HCT116 (cell line): ENCODE measurements around the gene MRGPRE. TPM values are rescaled to one million over a fixed set of nuclear protein-coding genes. Genes with fewer than 3 reads are reported as not detected.

Experiments
- ATAC-seq: fragments of 200-7000 bp; cut with Tn5 transposase; 2 replicates; pipeline ENCODE4 v1.9.1; 2020; ENCODE audit warnings: mild to moderate bottlenecking, moderate library complexity
- BruUV-seq: library from RNA; stranded (reverse); fragments of 400-500 nt; replicated peaks from 2 replicates; lab custom pipeline; 2021; lab: Mats Ljungman, UMichigan
- CTCF ChIA-PET: fragments of 300-600 bp; sonication (Branson Sonifier 250); formaldehyde crosslinking; loops from one replicate; lab custom pipeline; 2021; ENCODE audit warnings: antibody characterized with exemption; lab: Charles Lee
- POLR2A ChIA-PET: fragments of 300-600, 350-600 bp; sonication (Branson Sonifier 250); formaldehyde crosslinking; loops from one replicate; lab custom pipeline; 2021; ENCODE audit warnings: antibody characterized with exemption; lab: Charles Lee
- RAD21 ChIA-PET, 2 experiments: fragments of 300-600 bp; sonication (Branson Sonifier 250); formaldehyde crosslinking; loops; one replicate each; lab custom pipeline; 2023; ENCODE audit warnings: low total read pairs in 2 of 2; ENCODE audit not compliant: uncharacterized antibody in 2 of 2, unreplicated experiment in 2 of 2, low non-redundant PET in 1 of 2; lab: Charles Lee
- DNase-seq: peaks from one replicate; pipeline ENCODE4 v3.0.0-alpha.2; 2010; ENCODE audit warnings: low read depth, low spot score
- H2AFZ ChIP-seq: fragments of 200-600 bp; shearing (Covaris generic), sonication (generic); 2 replicates; pipeline ENCODE4 v1.6.1; 2017; ENCODE audit warnings: low read depth, mixed run types, mixed read lengths, antibody characterized with exemption, low read length; ENCODE audit not compliant: poor library complexity, severe bottlenecking
- H3K27ac ChIP-seq: 2 replicates; pipeline ENCODE4 v1.5.1; 2012; ENCODE audit warnings: low read depth, low read length
- H3K27me3 ChIP-seq: fragments of 200-600 bp; sonication (generic); 2 replicates; pipeline ENCODE4 v1.6.1; 2016; ENCODE audit warnings: mixed run types, low read length, mixed read lengths; ENCODE audit not compliant: insufficient read depth
- H3K36me3 ChIP-seq, 2 experiments: fragments of 200-500 bp in 1 of 2; fragments of 200-600 bp in 1 of 2; sonication (Bioruptor generic) in 1 of 2; sonication (generic) in 1 of 2; 2 replicates each; pipeline versions ENCODE4 v1.5.1 to v1.6.1; 2014 to 2016; ENCODE audit warnings: low read length in 2 of 2, inconsistent platforms in 1 of 2, mixed read lengths in 1 of 2, mixed run types in 1 of 2; ENCODE audit not compliant: insufficient read depth in 2 of 2, control insufficient read depth in 1 of 2
- H3K4me1 ChIP-seq, 2 experiments: fragments of 200-600 bp in 1 of 2; sonication (generic) in 1 of 2; 2 replicates each; pipeline versions ENCODE4 v1.5.1 to v1.6.1; 2012 to 2017; ENCODE audit warnings: low read length in 2 of 2, inconsistent platforms in 1 of 2, mild to moderate bottlenecking in 1 of 2, mixed read lengths in 1 of 2, mixed run types in 1 of 2, moderate library complexity in 1 of 2; ENCODE audit not compliant: insufficient read depth in 2 of 2, control insufficient read depth in 1 of 2
- H3K4me2 ChIP-seq: fragments of 200-600 bp; sonication (generic); 2 replicates; pipeline ENCODE4 v1.6.1; 2017; ENCODE audit warnings: mixed run types, low read length, mixed read lengths
- H3K4me3 ChIP-seq, 2 experiments: fragments of 200-600 bp in 1 of 2; sonication (generic) in 1 of 2; replicated peaks in 1 of 2; 2 replicates each; pipeline ENCODE4 v1.5.1; 2011 to 2016; ENCODE audit warnings: low read length in 2 of 2, control low read depth in 1 of 2, low read depth in 1 of 2, mild to moderate bottlenecking in 1 of 2, mixed read lengths in 1 of 2, mixed run types in 1 of 2
- H3K79me2 ChIP-seq: fragments of 200-600 bp; sonication (generic); 2 replicates; pipeline ENCODE4 v1.6.1; 2017; ENCODE audit warnings: mild to moderate bottlenecking, mixed run types, low read length, moderate library complexity, mixed read lengths; ENCODE audit not compliant: insufficient read depth
- H3K9ac ChIP-seq: fragments of 200-600 bp; sonication (generic); 2 replicates; pipeline ENCODE4 v1.6.1; 2016; ENCODE audit warnings: low read length, mixed read lengths
- H3K9me2 ChIP-seq: fragments of 200-600 bp; sonication (generic), shearing (Covaris generic); 2 replicates; pipeline ENCODE4 v1.6.1; 2017; ENCODE audit warnings: mixed run types, mild to moderate bottlenecking, moderate library complexity; ENCODE audit not compliant: insufficient read depth
- H3K9me3 ChIP-seq, 2 experiments: fragments of 200-500 bp in 1 of 2; fragments of 200-600 bp in 1 of 2; sonication (Bioruptor generic) in 1 of 2; sonication (generic) in 1 of 2; 2 replicates each; pipeline ENCODE4 v1.6.1; 2014 to 2017; ENCODE audit warnings: low read length in 2 of 2, mixed read lengths in 2 of 2, inconsistent platforms in 1 of 2, low read depth in 1 of 2, mild to moderate bottlenecking in 1 of 2, mixed run types in 1 of 2, moderate library complexity in 1 of 2; ENCODE audit not compliant: control insufficient read depth in 1 of 2, insufficient read depth in 1 of 2
- H4K20me1 ChIP-seq: fragments of 200-600 bp; sonication (generic), shearing (Covaris generic); 2 replicates; pipeline ENCODE4 v1.6.1; 2017; ENCODE audit warnings: mixed run types, mild to moderate bottlenecking, moderate library complexity; ENCODE audit not compliant: insufficient read depth
- CTCF ChIP-seq, 3 experiments: fragments of 200-600 bp in 1 of 3; sonication (generic) in 1 of 3; IDR thresholded peaks in 2 of 3; conservative IDR thresholded peaks in 1 of 3; 2 replicates each; pipeline ENCODE4 v1.5.1; 2012 to 2017; ENCODE audit warnings: low read depth in 2 of 3, low read length in 2 of 3, antibody characterized with exemption in 1 of 3, borderline replicate concordance in 1 of 3, control low read depth in 1 of 3, mild to moderate bottlenecking in 1 of 3, mixed read lengths in 1 of 3, mixed run types in 1 of 3, moderate library complexity in 1 of 3; ENCODE audit not compliant: insufficient read depth in 1 of 3
- ELF1 ChIP-seq: IDR thresholded peaks from 2 replicates; pipeline ENCODE4 v1.6.1; 2012; ENCODE audit warnings: low read depth, borderline replicate concordance
- EZH2 ChIP-seq: fragments of 200-600 bp; sonication (generic); IDR thresholded peaks from 2 replicates; pipeline ENCODE4 v1.6.1; 2017; ENCODE audit warnings: antibody characterized with exemption, mixed run types
- EZH2phosphoT487 ChIP-seq: fragments of 200-600 bp; IDR thresholded peaks from 2 replicates; pipeline ENCODE4 v1.6.1; 2018; ENCODE audit warnings: antibody characterized with exemption, borderline replicate concordance
- FOSL1 ChIP-seq: IDR thresholded peaks from 2 replicates; pipeline ENCODE4 v1.6.1; 2012; ENCODE audit warnings: low read depth
- POLR2A ChIP-seq: IDR thresholded peaks from 2 replicates; pipeline ENCODE4 v1.7.0; 2011; ENCODE audit warnings: borderline replicate concordance; ENCODE audit not compliant: insufficient read depth, insufficient read length; ENCODE audit errors: extremely low read depth
- SRF ChIP-seq: IDR thresholded peaks from 2 replicates; pipeline ENCODE4 v1.6.1; 2012; ENCODE audit warnings: low read depth
- ZFX ChIP-seq: fragments of 450-650 bp; IDR thresholded peaks from 2 replicates; pipeline ENCODE4 v1.6.1; 2017
- intact Hi-C: fragments of 100-400 bp; cut with micrococcal nuclease; formaldehyde crosslinking; loops from 2 replicates; pipeline ENCODE4 v1.10.0; 2022
- total RNA-seq: library from RNA; stranded (reverse); gene quantifications from one replicate; pipeline ENCODE4 v1.2.1, GENCODE V29; 2021; ENCODE audit not compliant: unreplicated experiment
- TF ChIP-seq, protein P1 (sequence below): IDR thresholded peaks from 2 replicates; pipeline ENCODE4 v1.6.1; 2012
- TF ChIP-seq, protein P2 (sequence below): IDR thresholded peaks from 2 replicates; pipeline ENCODE4 v1.6.1; 2012

MRGPRE gene
- total RNA-seq, 1 experiment from 2014 or later: not detected

- CTCF ChIA-PET: no interaction called here
- RAD21 ChIA-PET: no interaction called here
- no peaks in the 10 kb centered on the region for H4K20me1 ChIP-seq
Measured at GRCh38 chr11:3191586-3192324, 40.5 kb downstream of the MRGPRE start.

DNA sequence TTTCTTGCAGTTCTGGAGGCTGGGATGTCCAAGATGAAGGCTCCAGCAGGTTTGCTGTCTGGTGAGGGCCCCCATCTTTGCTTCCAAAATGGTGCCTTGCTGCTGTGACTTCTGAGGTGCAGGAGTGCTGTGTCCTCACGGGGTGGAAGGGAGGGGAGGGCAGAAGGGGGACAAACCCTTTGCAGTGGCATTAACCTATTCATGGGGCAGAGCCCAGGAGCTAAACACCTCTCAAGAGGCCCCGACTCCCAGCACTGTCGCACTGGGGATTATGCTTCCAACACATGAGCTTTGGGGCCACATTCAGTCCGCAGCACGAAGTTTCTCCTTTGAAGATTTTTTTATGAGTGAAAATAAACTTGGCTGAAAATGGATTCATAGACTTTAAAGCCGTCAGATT, 41.6 kb downstream of the MRGPRE start:
- ChIA-PET RAD21 (no interaction called here), POLR2A (no interaction called here), CTCF (no interaction called here)
- Histone ChIP-seq H3K27me3 (no peaks in the 10 kb centered on the region), H3K4me3 (no peak overlapping the region), H4K20me1 (no peaks in the 10 kb centered on the region), H2AFZ (no peak overlapping the region), H3K9me2 (no peaks in the 10 kb centered on the region), H3K9me3 (no peaks in the 10 kb centered on the region), H3K9ac (no peak overlapping the region), H3K4me1 (no peaks in the 10 kb centered on the region), H3K79me2 (no peaks in the 10 kb centered on the region), H3K27ac (no peak overlapping the region), H3K4me2 (no peak overlapping the region), H3K36me3 (no peaks in the 10 kb centered on the region)
- DNase-seq (no peak), ATAC-seq (no peak)
- no peak for TF ChIP-seq CTCF (IDR thresholded peaks at IDR 0.05 in 2 of 3, conservative IDR thresholded peaks at IDR 0.05 in 1 of 3; ENCODE audit: borderline replicate concordance in 1 of 3, insufficient read depth in 1 of 3, low read depth in 2 of 3, low read length in 2 of 3)
- no TSS peak for BruUV-seq
- intact Hi-C loops: no loop called here

More at GRCh38 chr11:3191586-3192324, 40.5 kb downstream of the MRGPRE start:
- Histone ChIP-seq H3K4me2 (no peak overlapping the region), H3K79me2 (no peaks in the 10 kb centered on the region), H3K9me3 (no peaks in the 10 kb centered on the region), H3K9me2 (no peaks in the 10 kb centered on the region), H3K9ac (no peak overlapping the region), H2AFZ (no peak overlapping the region), H3K4me3 (no peak overlapping the region), H3K27me3 (no peaks in the 10 kb centered on the region), H3K27ac (no peak overlapping the region), H3K36me3 (no peaks in the 10 kb centered on the region), H3K4me1 (no peaks in the 10 kb centered on the region)
- intact Hi-C loops: no loop called here
- TF ChIP-seq SRF (no peak), ZFX (no peak), FOSL1 (no peak), EZH2 (no peak), POLR2A (no peak), ELF1 (no peak), EZH2phosphoT487 (no peak)
- TF ChIP-seq, protein P1, sequence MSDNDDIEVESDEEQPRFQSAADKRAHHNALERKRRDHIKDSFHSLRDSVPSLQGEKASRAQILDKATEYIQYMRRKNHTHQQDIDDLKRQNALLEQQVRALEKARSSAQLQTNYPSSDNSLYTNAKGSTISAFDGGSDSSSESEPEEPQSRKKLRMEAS: no peak
- TF ChIP-seq, protein P2, sequence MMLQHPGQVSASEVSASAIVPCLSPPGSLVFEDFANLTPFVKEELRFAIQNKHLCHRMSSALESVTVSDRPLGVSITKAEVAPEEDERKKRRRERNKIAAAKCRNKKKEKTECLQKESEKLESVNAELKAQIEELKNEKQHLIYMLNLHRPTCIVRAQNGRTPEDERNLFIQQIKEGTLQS: no peak
- DNase-seq: no peak
- POLR2A ChIA-PET: no interaction called here
- BruUV-seq: no TSS peak
- no peak for ATAC-seq
